Occipital lobe (tissue), 2 donors: Measurements from ENCODE around the gene GMDS. TPM values are rescaled to one million over a fixed set of nuclear protein-coding genes. Genes with fewer than 3 reads are reported as not detected.

ENCODE experiments used
- DNase-seq: peaks from one replicate; lab custom pipeline; 2025; lab: John Stamatoyannopoulos, UW
- total RNA-seq: library from RNA; depleted of rRNA; stranded (reverse); fragments of >200 nt; gene quantifications from one replicate; pipeline ENCODE4 v1.2.3, GENCODE V29; 2014

The GMDS gene
- total RNA-seq, 1 donor from 2014 or later: 6.1 TPM

DNA sequence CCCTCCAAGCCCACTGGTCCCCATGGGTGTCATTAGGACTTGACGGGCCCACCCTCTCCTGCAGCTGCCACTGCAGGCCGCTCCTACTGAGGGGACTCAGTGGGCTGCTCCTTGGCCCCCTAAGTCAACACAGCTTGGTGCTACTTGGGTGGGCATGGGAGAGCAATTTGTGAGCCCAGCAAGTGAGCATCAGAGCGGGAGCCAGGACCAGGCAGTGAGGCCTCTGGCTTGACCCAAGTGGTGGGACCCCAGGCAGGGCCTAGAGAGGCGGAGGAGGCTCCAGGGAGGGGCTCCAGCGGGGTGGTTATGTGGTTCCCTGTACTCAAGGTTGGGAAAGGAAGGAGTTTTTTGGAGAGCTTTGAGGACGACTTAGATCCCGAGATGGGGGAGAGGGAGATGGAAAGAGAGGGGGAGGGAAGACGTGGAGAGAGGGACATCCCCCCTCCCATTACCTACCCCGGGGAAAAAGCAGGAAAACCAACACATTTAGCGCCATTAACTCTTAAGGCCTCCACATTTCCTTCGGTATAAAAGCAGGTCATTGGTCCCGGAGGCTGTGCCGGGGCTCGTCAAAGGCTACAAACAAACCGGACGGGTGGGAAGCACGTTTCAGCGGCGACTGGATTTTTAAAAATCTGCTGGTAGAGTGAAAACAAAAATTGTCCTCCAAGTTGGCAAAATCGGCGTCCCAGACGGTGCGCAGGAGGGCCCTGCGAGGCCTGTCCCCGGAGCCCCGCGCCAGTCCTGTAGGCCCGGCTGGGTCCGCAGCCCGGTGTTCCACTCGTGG lies 626.9 kb downstream of the GMDS start:
- DNase-seq: no peak

DNA sequence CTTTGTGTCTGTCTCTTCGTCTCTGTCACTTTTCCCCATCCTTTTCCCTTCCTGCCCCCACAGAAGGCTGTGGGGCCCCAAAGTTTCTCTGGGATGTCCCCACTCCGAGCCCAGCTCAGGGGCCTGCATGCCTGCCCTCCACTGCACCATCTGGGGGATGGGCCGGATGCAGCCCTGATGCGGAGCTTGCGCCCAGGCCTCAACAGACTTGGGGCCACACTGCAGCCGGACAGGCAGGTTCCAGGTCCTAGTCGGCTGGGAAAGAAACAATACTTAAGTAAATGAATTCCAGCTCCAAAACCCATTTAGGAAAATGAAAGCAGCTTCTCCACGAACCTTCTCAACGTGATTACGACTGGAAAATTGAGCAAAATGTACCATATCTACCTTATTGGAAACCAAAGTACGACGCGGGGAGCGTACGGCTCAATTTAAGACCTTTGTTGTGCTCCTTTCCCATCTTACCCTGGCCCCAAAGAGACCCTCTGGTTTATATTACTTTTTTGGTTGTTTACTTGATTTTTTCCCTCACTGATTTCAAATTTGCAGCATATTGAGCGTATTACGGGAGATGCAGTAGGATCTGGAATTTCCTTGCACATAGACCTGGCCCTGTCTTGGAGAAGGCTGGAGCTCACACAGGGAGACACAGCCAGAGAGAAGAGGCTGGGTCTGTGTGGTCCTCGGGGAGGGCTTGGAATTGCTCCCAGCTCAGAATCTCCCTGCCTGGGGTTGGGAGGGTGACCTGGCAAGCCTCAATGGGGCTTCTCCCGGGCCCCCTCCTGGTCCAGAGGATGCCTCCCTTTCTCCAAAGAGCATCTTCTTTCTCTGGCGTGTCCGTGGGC lies 627.7 kb downstream of the GMDS start:
- DNase-seq: no peak

DNA sequence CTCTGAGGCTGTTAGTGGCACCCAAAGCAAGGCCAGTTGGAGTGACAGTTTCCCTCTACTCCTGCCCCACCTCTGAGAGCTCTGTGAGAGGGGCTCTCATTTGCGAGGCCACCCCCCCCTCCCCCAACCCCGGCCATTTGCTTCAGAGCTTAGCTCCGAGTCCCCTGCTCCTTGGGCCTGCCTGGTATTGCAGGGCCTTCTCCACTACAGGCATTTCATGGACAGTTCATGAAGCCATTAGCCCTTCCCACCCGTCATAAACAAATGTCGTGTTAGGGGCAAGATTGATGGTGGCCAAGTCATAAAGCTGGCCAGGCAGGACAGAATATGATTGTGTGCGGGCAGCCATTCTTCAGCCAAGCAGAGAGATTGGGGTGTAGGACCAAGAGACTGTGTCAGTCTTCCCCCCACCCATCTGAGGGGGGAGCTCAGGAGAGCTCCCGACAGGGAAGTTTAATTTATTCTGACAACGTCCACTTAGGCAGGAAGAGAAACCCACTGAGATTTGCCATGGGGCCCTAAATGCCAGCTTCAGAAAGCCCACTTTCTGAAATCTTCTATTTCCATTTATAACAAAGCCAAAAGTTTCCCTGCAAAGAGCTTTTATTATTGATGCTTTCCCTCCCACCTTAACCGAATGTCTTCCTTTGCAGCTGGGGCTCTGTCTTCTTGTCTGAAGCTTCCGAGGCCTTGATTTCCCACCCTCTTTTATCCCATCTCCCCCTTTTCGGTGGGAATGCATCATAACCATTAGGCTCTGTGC lies 628.5 kb downstream of the GMDS start:
- no peak for DNase-seq

DNA sequence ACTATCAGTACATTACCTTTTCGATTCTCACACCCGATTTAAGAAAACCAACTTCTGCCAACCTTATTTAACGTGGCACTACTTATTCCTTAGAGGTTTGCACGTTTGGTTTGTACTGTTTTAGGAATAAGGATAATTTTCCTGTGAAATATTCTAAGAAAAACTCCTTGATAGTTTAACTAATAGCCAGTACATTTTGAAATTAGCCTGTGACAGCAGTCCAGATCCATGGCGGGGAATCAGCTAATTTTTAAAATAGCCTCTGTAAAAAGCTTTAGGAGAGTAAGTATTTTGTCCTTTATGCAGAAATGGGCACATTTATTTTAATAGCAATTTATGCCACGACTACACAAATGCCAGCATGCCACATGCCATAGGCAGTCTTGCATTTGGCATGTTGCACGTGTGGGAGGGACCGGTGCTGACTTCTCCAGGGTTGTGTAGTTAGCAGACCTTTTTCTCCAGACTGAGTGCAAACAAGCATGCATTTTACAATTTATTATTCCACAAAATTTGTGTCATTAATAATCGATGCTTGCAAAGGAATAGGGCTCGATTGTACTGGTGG lies 629.5 kb downstream of the GMDS start:
- DNase-seq: no peak

DNA sequence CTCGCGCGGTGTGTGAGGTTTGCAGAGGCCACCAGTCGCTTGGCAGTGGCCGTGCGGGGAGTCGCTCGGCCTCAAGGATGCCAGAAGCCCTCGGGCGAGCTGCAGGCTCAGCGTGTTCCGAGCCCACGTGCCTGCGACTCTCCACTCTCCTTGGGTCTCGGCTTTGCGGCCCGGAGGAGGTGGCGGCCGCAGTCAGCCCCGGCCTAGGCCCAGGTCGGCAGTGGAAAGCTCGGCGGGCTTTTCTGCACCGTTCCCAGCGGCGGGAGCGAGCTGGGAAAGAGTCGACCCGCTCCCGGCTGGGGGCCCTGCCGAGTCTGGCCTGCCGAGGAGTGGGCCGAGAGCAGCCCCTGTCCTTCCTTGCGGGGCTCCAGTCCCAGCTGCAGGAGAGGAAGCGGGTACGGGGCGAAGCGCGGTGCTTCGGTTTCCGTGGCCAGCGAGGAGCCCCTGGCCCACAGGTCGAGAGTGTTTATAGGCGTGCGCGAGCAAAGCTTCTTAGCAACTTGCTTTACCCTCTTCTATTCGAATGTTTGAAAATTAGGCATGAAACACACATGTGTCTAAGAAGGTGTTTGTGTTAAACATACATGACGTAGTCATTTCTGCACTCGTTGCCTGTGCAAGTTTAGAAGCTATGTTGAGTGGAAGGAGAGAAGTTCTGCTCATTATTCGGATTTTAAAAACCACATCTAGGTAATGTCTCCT lies 630.1 kb downstream of the GMDS start:
- no peak for DNase-seq

DNA sequence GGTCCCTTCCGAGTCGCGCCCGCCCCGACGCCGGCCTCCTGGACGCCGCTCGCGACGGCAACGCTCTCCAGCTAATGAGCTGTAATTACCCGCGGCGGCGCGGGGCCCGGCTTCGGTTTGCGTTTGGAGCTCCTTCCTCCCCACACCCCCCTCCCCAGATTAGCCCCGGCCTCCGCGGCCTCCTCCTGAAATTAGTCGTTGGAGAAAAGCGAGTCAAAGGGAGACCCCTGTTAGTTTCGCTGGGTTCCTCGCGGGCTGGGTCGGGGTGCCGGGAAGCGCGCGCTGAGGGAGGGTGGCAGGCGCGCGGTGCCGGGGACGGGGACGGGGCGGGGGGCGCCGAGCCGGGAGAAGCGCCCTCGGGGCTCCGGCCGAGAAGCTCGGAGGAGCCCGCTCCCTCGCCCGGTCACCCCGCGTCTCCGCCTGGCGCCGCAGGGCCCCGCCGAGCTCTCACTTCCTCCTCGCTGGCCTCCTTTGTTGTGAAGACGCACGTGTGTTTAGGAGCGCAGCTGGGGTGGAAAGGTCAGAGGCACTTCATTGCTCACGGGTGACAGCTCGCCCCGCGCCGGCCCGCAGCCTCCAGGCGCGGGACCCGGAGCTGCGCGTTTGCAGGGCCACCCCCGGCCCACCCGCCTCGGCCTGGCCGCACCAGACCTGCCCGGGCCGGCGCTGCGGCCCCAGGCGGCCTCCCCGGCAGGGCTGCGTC lies 630.8 kb downstream of the GMDS start:
- DNase-seq: no peak

DNA sequence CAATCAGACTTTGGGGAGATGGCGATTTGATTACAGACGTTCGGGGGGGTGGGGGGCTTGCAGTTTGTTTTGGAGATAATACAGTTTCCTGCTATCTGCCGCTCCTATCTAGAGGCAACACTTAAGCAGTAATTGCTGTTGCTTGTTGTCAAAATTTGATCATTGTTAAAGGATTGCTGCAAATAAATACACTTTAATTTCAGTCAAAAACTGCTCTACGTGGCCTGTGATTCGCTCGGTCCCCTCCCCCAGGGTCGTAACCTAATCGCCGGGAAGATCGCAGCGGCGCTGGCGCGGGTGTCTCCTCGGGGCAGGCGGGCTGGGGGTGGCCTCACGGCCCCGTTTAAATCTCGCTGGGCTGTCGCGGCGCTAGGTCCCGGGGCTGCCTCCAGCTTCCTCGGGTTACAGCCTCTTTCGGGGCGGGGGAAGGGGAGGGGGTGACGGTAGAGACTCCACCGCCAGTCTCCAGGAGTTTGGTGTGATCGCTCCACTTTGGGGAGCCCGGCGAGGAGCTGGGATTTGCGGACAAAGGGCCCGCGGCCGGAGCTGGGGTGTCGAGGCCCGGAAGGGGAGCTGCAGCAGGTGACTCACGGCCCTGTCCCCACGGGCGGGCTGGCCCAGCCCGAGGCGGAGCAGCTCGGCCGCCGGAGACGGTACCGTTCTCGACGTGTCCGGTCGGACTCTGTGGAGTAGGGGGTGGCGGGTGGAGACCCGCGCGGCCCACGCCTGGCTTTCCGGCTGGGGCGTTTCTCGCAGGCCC lies 631.5 kb downstream of the GMDS start:
- no peak for DNase-seq

DNA sequence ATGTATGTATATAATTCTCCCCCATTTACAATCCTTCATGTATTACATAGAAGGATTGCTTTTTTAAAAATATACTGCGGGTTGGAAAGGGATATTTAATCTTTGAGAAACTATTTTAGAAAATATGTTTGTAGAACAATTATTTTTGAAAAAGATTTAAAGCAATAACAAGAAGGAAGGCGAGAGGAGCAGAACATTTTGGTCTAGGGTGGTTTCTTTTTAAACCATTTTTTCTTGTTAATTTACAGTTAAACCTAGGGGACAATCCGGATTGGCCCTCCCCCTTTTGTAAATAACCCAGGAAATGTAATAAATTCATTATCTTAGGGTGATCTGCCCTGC lies 632.1 kb downstream of the GMDS start:
- no peak for DNase-seq

DNA sequence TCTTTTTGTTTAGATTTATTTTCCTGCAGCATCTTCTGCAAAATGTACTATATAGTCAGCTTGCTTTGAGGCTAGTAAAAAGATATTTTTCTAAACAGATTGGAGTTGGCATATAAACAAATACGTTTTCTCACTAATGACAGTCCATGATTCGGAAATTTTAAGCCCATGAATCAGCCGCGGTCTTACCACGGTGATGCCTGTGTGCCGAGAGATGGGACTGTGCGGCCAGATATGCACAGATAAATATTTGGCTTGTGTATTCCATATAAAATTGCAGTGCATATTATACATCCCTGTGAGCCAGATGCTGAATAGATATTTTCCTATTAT lies 632.5 kb downstream of the GMDS start:
- DNase-seq: no peak

DNA sequence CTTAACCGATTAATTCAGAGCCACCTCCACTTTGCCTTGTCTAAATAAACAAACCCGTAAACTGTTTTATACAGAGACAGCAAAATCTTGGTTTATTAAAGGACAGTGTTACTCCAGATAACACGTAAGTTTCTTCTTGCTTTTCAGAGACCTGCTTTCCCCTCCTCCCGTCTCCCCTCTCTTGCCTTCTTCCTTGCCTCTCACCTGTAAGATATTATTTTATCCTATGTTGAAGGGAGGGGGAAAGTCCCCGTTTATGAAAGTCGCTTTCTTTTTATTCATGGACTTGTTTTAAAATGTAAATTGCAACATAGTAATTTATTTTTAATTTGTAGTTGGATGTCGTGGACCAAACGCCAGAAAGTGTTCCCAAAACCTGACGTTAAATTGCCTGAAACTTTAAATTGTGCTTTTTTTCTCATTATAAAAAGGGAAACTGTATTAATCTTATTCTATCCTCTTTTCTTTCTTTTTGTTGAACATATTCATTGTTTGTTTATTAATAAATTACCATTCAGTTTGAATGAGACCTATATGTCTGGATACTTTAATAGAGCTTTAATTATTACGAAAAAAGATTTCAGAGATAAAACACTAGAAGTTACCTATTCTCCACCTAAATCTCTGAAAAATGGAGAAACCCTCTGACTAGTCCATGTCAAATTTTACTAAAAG lies 633.0 kb downstream of the GMDS start:
- DNase-seq: no peak

DNA sequence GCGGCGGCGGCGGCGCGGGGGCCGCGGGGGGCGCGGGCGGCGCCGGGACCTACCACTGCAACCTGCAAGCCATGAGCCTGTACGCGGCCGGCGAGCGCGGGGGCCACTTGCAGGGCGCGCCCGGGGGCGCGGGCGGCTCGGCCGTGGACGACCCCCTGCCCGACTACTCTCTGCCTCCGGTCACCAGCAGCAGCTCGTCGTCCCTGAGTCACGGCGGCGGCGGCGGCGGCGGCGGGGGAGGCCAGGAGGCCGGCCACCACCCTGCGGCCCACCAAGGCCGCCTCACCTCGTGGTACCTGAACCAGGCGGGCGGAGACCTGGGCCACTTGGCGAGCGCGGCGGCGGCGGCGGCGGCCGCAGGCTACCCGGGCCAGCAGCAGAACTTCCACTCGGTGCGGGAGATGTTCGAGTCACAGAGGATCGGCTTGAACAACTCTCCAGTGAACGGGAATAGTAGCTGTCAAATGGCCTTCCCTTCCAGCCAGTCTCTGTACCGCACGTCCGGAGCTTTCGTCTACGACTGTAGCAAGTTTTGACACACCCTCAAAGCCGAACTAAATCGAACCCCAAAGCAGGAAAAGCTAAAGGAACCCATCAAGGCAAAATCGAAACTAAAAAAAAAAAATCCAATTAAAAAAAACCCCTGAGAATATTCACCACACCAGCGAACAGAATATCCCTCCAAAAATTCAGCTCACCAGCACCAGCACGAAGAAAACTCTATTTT lies 633.7 kb downstream of the GMDS start:
- no peak for DNase-seq

DNA sequence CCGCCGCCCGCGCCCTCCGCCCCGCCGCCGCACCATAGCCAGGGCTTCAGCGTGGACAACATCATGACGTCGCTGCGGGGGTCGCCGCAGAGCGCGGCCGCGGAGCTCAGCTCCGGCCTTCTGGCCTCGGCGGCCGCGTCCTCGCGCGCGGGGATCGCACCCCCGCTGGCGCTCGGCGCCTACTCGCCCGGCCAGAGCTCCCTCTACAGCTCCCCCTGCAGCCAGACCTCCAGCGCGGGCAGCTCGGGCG lies 634.2 kb downstream of the GMDS start:
- no peak for DNase-seq

DNA sequence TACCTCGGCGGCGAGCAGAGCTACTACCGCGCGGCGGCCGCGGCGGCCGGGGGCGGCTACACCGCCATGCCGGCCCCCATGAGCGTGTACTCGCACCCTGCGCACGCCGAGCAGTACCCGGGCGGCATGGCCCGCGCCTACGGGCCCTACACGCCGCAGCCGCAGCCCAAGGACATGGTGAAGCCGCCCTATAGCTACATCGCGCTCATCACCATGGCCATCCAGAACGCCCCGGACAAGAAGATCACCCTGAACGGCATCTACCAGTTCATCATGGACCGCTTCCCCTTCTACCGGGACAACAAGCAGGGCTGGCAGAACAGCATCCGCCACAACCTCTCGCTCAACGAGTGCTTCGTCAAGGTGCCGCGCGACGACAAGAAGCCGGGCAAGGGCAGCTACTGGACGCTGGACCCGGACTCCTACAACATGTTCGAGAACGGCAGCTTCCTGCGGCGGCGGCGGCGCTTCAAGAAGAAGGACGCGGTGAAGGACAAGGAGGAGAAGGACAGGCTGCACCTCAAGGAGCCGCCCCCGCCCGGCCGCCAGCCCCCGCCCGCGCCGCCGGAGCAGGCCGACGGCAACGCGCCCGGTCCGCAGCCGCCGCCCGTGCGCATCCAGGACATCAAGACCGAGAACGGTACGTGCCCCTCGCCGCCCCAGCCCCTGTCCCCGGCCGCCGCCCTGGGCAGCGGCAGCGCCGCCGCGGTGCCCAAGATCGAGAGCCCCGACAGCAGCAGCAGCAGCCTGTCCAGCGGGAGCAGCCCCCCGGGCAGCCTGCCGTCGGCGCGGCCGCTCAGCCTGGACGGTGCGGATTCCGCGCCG lies 634.7 kb downstream of the GMDS start:
- DNase-seq: no peak

DNA sequence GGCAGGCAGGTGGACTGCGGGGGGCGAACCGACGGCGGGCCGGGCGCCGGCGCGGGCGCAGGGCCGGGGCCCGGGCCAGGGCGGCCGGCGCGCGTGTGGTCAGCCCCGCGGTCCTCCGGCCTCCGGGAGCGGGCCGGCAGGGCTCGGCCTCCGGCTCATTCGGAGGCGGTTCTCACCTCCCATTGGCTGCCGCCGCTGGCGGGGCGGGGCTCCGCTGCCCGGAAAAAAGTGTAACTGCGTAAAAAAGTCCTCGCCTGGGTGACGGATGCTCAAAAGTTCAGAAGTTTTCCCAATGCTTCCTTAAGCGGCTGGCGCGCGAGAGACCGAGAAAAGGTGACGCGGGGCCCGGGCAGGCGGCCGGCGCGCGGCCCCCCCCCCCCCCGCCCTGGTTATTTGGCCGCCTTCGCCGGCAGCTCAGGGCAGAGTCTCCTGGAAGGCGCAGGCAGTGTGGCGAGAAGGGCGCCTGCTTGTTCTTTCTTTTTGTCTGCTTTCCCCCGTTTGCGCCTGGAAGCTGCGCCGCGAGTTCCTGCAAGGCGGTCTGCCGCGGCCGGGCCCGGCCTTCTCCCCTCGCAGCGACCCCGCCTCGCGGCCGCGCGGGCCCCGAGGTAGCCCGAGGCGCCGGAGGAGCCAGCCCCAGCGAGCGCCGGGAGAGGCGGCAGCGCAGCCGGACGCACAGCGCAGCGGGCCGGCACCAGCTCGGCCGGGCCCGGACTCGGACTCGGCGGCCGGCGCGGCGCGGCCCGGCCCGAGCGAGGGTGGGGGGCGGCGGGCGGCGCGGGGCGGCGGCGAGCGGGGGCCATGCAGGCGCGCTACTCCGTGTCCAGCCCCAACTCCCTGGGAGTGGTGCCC lies 635.5 kb downstream of the GMDS start, which contains the start of gene FOXC1:
Gene FOXC1, plus strand, starts transcription at position 268 of the 849 bp plus-strand sequence. Its CDS starts 531 bp downstream, at position 799.
- no peak for DNase-seq

DNA sequence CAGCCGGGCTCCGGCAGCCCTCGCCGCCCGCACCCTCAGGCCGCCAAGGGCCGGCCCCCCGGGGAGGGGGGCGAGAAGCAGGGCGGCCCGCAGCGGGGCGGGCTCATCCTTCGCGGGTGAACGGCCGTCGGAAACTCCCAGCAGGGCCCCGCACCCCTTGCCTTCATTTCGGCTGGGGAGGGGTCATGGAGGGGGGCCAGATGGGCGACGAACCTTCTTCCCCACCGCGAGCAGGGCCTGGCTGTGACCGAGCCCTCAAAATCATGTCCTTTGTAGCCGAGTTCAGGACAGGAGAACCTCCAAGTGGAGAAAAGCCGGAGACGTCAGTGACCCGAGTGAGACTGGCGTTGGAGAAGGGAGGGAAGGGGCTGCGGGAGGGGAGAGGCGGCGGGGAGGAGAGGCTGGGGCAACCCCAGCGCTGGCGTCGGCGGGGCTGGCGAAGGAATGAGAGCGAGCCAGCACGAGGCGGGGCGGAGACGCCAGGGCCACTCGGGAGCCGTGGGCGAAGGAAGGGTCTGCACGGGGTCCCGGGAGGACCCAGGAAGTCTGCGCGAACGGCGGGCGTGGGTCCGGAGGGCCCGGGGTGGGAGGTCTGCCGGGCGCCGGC lies 636.3 kb downstream of the GMDS start:
- DNase-seq: no peak

DNA sequence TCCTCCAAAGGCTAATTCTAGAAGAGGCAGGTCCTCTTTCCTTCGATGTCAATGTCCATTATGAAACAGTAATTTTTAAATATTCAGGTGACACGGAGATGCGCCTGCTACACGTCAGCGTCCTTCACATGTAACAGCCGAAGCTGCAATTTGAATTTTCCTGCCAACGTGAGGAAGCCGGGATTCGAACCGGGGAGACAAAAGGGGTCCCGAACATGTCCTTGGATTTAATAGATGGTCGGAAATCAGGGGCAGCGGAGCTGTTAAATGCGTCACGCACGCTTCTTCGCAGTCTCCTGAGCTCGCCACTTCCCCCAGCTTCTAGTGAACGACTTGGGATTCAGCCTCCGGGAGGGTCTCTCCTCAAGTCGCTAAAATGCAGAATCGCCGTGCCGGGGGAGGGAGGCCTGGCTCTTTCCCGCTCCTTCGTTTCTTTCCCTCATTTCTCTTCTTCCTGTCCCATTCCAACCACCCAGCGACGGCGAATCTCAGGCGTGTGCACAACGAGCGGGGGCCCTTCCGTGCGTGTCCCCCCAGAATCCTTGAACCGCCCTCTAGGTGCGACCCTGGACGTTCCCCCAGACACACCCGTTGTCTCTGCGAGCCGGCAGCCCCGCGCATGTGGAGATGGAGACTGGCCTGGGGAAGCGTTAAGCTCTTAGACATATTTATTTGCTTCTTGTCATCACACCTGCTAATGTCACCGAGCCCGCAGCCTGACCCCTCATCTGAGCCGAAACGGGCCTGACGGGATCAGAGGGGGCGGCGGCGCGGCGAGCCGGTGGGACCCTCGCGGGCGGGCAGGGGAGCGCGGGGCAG lies 637.0 kb downstream of the GMDS start:
- no peak for DNase-seq
